NCI-H146 (cell line): ENCODE measurements around the gene RDH5.
A peak's percentile ranks its signal among the peaks of the same experiment; 100 is the strongest.

ENCODE experiments used
- DNase-seq: peaks from one replicate; lab custom pipeline; 2025; lab: John Stamatoyannopoulos, UW

Gene RDH5

DNA sequence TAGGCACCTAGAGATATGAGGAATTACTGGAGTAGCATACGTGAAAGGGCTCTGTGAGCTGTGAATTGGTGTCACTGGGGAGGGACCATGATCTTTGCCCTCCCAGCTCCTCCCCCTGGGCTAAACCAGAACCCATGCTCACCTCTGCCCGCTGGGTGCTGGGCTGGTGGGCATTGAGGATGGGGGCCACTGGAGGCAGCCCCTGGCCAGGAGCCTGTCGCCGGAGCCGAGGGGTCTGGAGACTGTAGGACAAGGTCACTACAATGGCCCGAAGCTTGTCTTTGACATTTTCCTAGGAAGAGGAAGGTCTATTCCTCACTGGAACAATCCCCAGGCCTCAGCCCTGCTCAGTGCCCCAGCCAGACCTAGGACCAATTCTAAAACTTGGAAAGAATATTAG, 24.1 kb upstream of the RDH5 start:
- no peak for DNase-seq

DNA sequence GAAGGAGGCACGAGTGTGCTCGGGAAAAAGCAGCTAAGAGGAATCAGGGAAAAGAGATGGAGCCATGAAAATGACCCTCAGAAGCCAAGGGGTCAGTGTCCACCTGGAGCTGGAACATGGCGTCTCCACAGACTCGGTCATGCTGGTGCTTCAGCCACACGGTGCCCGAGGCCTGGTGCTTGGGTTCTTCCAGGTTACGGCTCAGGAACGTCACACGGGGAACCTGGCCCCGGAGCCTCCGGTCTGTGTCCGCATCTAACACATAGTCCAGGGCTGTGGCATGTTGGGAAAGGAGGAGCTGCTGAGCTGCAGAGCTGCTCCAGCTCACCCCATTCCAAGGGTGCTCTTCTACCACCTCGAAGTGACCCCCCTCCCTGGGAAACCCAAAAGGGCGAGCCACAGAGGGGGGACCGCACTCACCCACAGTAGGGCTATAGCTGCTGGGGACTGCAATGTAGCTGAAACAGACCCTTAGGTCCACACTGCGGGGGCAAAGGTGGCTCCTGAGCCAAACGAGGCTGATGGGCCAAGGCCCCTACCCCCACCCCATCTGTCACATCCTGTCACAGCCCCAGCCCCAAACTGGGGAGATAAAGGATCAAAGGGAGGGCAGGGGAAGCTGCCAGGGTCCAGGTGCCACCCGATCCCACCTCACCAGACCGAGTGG, 23.3 kb upstream of the RDH5 start:
- DNase-seq, result no peak

GRCh38 chr12:55697686-55698085, 22.5 kb upstream of the RDH5 start:
- no peak for DNase-seq

DNA sequence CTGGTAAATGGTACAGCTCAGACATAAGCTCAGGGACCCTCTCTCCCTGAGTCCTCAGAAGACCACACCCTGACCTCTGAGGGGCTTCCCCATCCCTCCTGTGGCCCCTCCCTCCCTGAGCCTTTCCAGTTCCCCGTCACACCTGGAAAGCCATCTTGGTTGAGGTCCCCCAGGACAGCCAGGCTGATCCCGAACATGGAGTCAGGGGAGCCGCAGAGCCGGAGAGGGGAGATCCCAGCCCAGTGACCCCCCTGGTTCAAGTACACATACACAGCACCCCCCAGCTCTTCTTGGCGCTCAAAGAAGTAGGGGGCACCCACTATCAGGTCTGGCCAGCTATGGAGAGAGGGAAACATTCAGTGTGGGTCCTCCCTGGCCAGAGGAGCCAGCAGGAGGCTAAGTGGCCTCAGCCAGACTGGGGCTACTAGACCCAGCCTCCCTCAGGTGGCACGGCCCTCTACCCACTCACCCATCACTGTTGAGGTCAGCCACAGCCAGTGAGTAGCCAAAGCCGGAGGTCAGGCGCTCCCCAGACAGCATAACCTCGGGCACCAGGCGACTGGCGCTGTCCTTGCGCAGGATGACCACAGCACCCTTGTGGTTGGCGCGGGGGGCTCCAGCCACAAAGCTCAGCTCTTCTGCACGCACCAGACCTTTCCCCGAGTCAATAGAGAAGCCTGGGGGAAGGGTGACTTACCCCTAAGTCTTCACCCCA, 21.8 kb upstream of the RDH5 start:
- no peak for DNase-seq

- DNase-seq, result no peak
Measured at GRCh38 chr12:55698965-55699364, 21.2 kb upstream of the RDH5 start.

GRCh38 chr12:55699471-55700055, 20.6 kb upstream of the RDH5 start:
- DNase-seq, result no peak

DNA sequence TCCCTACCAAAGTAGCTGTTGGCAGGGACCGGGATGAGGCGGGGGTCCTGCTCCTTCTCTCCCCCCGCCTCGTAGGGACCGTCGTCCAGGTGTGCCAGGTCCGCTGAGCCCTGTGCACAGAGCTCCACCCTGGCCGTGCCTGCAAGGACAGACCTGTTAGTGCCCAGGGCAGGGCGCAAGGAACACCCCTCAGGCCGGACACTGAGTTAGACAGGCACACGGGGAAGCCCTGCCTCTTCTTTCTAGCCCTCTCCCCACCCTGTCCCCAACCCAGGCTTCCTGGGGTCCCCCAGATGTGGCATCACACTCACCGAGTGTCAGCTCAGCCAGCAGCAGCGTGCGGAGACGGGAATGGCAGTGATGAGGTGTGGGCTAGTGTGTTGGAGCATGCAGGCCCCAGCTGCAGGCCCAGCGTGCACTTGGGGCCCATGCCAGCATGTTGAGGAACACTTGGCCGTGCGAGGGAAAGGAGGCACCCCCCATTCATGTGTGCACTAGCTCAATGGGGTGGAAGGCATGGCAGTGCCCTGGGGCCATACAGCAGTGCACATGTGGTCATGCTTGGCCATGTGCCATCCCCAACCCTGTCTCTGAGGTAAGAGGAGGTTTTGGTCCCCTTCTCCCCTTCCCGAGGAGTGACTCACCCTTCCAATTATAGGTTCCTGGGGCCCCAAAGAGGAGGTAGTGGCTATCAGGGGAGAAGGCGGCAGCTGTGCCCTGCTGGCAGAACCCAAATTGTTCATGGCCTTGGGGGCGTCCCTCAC, 19.8 kb upstream of the RDH5 start:
- DNase-seq, result no peak

GRCh38 chr12:55702861-55703260, 17.3 kb upstream of the RDH5 start:
- DNase-seq, result no peak

DNA sequence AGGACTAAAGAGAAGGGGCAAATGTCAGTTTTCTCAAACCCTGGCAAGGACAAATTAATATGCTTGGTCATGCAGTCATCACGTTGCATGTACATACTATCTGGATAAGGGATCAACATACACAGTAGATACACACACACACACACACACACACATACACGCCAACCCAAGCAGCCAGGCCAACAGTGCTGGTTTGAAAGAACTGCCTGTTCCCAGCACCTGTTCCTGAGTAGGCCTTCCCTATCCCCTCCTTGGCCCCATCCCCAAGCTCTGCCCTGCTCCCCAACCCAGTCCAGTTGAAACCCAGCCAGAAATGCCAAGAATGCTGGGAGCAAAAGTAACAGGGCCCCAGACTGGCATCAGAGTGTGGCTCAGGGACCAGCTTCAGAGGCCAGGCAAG, 16.9 kb upstream of the RDH5 start:
- DNase-seq, result no peak

GRCh38 chr12:55703901-55704761, 16.1 kb upstream of the RDH5 start:
- no peak for DNase-seq

DNA sequence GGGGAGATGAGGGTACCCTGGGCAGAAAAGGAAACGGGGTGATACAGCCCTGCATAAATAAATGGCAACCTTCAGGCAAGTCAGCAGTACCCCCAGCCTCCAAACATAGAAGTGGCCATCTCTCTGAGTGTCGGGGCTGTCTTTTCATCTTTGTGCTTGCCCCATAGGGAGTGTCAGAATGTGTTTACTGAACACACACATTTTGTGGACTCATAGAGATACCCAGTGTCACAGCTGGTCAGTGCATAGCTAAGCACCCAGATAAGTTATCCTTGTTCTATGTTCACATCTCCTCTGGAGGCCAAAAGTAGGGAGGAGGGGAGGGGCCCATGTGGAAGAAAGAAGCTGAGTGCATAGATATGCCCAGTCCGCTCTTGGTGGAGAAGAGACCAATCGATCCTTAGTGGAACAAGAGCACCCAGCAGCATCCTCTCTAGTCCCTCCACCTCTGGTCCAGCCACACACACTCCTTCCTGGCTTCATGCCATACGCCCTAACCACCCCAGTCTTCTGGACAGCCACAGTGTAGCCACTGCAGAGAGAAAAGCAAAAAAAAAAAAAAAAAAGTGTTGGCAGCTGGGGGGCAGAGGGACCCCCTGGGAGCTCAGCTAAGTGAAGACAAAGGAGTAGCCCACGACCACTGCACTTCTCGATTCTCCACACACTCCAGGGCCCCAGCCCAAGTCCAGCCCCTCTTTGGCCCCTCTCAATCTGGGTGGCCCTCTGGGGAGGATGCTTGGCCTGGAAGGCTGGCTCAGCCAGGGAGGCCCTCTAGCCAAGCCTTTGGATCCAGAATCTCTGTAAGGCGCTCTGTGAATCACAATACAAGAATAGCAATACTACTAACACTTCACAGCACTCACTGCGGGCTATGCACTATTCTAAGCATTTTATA, 15.1 kb upstream of the RDH5 start:
- no peak for DNase-seq

GRCh38 chr12:55705782-55706402, 14.3 kb upstream of the RDH5 start:
- no peak for DNase-seq

DNA sequence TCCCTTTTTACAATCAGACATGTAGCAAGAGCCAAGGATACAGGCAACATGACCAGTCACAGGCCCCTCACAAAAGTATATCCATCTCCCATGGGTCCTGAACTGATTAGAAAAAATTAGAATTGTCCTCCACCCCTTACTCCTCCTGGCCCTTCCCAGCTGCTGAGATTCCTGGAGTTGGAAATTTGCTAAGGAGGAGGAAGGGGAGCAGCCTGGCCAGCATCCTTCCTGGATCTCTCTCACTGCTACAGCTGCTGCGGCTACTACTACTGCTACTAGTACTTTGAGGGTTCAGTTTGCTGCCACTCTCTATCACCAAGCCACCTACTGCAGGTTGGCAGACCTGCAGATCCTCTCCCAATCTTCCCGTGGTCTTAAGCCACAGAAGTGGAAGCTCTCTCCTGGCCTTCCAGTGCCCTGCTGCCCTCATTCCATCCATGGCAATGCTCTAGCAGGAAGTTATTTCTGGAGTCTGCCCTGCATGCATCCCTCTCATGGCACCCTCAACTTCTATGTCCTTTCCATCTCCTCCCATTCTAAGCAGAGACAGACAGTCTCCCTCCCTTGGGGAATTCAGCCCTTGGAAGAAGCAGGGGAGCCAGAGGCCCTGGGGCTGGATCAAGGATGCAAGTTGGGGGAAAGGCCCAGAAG, 13.5 kb upstream of the RDH5 start:
- no peak for DNase-seq

DNA sequence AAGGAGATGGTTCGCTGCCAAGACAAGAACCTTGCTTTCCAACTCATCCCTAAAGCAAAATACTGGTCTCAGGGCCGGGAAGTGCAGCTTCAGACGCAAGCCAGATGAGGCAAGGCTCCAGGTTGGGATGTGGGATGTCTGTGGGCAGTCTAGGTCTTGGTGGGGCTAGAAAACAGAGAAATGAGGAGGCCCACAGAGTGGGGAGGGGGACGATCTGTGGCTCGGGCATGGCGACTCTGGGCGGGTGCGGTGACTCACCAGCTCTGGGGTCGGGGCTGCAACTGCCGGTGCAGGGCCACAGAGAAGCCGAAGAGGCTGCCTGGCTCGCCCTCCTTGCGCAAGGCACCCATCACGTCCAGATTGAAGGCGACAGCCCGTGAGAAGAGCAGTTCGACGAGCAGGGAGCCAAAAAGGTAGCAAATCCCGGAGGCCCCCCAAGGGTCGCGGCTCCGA, 12.9 kb upstream of the RDH5 start:
- DNase-seq, result no peak

DNA sequence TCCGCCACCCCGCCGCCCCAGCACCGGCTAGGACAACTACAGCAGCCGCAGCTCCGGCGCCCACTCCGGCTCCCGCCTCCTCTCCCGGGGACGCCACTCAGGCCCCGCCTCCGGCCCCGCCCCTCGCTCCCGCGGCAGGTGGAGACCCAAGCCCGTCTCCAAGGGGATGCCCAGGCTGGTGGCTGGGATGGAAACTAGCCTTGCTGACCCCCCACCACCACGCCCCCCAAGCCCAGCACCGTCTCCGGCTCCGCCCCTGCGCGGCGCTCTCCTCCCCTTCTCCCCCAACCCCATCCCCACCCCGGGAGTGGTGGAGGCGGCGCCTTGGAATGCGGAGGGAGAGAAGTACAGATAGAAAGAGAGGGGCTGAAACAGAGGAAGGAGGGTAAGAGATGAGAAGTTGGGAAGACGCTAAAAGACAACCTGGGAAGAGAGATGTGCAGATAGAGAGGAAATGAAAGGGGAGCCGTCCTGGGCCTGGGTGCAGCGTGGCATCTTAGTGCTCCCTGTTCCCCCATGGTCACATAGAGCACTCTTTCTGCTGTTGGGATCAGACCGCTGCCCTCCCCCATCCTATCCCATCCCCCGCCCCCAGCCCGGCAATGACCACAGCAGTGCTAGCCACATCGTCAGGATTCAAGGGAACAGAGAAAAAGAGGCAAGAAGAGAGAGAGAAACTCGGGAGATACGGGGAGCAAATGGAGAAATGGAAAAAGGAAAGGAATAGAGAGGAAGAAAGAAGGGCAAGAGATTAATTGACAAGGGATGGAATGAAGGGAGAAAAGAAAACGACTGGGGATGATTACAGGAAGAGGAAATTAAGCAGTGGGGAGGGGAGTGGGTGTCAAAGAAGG, 12.1 kb upstream of the RDH5 start, which contains the start of gene ITGA7:
TSS of gene ITGA7 (minus strand) at position 64 of the 854 bp plus-strand sequence. CDS start 222 bp downstream, outside the sequence.
- DNase-seq, result peak; percentile 84

DNA sequence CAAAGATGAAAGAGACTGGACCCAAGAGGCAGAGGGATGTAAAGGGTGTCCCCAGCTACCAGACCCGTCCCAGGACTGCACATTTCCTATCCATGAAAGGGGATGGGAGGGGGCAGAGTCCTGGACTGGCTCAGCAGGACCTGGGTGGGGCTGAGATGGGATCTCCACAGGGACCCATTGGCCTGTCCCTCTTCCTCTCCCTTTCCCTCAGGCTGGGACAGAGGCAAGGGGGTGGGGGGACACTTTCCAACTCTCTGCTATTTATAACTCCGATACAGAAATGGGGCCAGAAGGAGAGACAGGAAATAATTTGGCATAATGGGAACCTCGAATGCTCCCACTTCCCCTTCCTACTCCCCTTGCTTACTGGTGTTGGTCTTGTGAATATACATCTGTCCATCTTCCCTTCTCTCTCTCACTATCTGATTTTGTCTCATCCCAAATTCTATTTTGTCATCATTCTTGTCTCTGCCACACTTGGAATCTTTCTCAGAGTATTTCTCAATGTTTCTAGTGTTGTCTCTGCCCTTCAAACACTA, 11.4 kb upstream of the RDH5 start:
- no peak for DNase-seq

- no peak for DNase-seq
Measured at GRCh38 chr12:55711786-55712553, 8.2 kb upstream of the RDH5 start.
